Rectal smooth muscle tissue (tissue), 1 donor: ENCODE results near the gene NRDC.
"Not testable (repeated sequence)": the region's sequence is repeated elsewhere in the genome, so short reads cannot be mapped to it uniquely, and the experiment has no call there.

Experiments used
- H3K27ac ChIP-seq: one replicate; pipeline ENCODE4 v1.7.0; 2013; ENCODE audit warnings: low read depth, low read length, inconsistent platforms
- H3K27me3 ChIP-seq: one replicate; pipeline ENCODE4 v1.7.0; 2013; ENCODE audit warnings: low read length; ENCODE audit not compliant: control insufficient read depth, insufficient read depth
- H3K36me3 ChIP-seq: one replicate; pipeline ENCODE4 v1.7.0; 2013; ENCODE audit warnings: low read length; ENCODE audit not compliant: control insufficient read depth, insufficient read depth
- H3K4me1 ChIP-seq: one replicate; pipeline ENCODE4 v1.7.0; 2013; ENCODE audit warnings: low read length; ENCODE audit not compliant: control insufficient read depth, insufficient read depth
- H3K4me3 ChIP-seq: one replicate; pipeline ENCODE4 v1.7.0; 2013; ENCODE audit warnings: low read length
- H3K9ac ChIP-seq: one replicate; pipeline ENCODE4 v1.7.0; 2013; ENCODE audit warnings: low read length

NRDC gene

DNA sequence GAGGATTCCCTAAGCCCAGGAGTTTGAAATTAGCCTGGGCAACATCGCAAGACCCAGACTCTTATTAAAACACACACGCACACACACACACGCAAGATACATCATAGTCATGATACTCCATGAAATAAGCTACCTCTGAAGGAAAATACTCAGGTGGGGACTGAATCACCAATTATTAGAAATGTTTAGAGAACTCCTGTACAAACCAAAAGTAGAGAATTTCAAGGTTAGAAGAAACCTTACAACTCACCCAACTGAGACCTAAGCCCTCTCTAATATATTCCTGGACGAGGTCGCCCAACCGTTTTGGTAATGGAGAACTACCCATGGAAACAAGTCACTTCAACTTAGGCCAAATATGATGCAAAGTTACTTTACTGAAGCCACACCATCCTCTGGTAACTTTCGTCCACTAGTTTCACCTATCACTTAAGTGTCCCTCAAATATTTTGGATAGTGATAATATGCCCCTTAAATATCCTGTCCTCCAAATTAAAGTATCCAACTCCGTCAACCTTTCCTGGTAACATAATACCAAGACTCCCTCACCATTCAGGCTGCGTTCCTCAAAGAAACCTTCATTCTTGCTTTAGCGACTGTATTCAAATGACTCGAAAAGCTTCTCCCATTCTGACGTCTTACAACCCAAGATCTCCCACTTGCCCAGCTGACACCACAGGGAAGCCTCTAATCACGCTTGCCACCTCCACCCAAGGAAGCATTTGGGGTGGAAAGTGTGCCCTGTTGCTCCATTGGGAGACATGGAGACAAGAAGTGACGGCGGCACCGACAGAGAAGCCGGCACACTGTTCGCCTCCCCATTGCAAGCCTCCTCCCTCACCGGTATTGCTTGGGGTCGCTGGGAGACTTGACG, 856 bp downstream of the NRDC start:
- Histone ChIP-seq H3K27me3 (no peaks in the 10 kb centered on the region), H3K36me3 (no peaks in the 10 kb centered on the region), H3K27ac (peak overlapping the region; percentile 99), H3K9ac (peak overlapping the region; percentile 99), H3K4me1 (peaks cover 14% of the 10 kb centered on the region), H3K4me3 (peak overlapping the region; percentile 99)

DNA sequence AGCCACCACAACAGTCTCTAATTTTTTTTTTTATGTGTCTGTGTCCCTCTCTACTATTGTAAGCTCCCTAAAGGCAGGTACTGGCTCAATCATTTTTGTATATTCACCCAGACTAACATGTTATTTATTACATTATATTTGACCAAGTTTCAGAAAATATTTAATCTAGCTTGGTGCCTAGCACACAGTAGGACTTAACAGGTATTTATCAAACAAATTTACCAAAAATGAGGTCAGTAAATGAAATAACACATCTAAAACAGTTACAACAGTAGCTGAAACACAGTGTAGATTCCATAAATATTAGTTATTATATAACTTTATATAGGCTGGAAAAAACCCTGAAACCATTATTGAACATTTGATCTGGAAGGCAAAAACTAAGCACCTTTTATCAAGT, 2.7 kb downstream of the NRDC start:
- H3K9ac ChIP-seq, result no peak overlapping the region
- no peaks in the 10 kb centered on the region for H3K27me3 ChIP-seq
- H3K27ac ChIP-seq, result no peak overlapping the region
- H3K36me3 ChIP-seq, result no peaks in the 10 kb centered on the region
- no peak overlapping the region for H3K4me3 ChIP-seq
- peaks cover 14% of the 10 kb centered on the region for H3K4me1 ChIP-seq

DNA sequence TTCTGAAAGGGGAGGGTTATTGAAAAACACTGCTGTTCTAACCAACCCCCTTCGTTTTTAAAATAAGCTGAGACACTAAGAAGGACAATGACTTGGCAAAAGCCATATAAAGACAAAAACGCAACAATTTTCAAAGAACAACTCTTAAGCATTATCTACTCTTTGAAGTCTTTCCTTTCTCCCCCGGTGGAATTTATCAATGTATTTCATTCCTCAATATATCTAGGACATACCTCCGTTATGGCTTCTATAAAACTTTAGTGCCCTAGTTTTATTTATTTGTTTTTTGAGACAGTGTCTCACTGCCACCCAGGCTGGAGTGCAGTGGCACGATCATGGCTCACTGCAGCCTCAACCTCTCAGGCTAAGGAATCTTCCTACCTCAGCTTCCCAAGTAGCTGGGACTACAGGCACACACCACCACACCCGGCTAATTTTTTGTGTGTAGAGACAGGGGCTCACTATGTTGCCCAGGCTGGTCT, 3.2 kb downstream of the NRDC start:
- H3K4me1 ChIP-seq, result peaks cover 14% of the 10 kb centered on the region
- H3K4me3 ChIP-seq, result no peak overlapping the region

GRCh38 chr1:51873270-51873669, 5.3 kb downstream of the NRDC start:
- not testable (repeated sequence) for H3K4me1 ChIP-seq, H3K4me3 ChIP-seq, H3K27ac ChIP-seq, H3K36me3 ChIP-seq, H3K9ac ChIP-seq, H3K27me3 ChIP-seq

More for the DNA sequence above, 3.2 kb downstream of the NRDC start:
- Histone ChIP-seq H3K27me3 (no peaks in the 10 kb centered on the region), H3K36me3 (no peaks in the 10 kb centered on the region), H3K27ac (no peak overlapping the region), H3K9ac (no peak overlapping the region)

- Histone ChIP-seq H3K9ac (no peak overlapping the region), H3K27ac (no peak overlapping the region), H3K36me3 (no peaks in the 10 kb centered on the region), H3K27me3 (no peaks in the 10 kb centered on the region), H3K4me1 (peaks cover under 1% of the 10 kb centered on the region), H3K4me3 (no peak overlapping the region)
These were observed 7.1 kb downstream of the NRDC start for GRCh38 chr1:51871351-51871975.

- Histone ChIP-seq H3K36me3 (no peaks in the 10 kb centered on the region), H3K4me3 (no peak overlapping the region), H3K9ac (no peak overlapping the region), H3K27ac (no peak overlapping the region), H3K4me1 (no peaks in the 10 kb centered on the region), H3K27me3 (no peaks in the 10 kb centered on the region)
These were observed 7.8 kb downstream of the NRDC start for GRCh38 chr1:51870603-51871350.

- Histone ChIP-seq H3K27ac (no peak overlapping the region), H3K4me3 (no peak overlapping the region), H3K36me3 (no peaks in the 10 kb centered on the region), H3K4me1 (no peaks in the 10 kb centered on the region), H3K9ac (no peak overlapping the region), H3K27me3 (no peaks in the 10 kb centered on the region)
These were observed 10.9 kb downstream of the NRDC start for GRCh38 chr1:51867479-51868232.

DNA sequence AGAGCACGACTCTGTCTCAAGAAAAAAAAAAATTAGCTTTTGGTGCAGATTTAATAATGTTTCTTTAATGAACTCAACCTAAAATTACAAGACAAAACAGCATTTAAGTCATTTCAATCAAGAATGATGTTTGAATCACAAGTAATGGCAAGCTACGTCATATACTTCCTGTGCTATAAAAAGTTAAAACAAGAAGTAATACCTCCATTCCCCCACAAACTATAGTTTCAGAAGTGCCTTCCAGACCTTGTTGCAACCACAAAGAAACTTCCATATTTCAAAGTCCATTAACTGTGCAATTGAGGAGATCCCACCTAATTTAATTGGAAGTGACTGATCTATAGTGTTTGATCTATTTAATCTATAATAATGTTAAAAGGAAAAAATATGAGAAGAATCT, 15.1 kb downstream of the NRDC start:
- Histone ChIP-seq H3K27ac (no peak overlapping the region), H3K27me3 (no peaks in the 10 kb centered on the region), H3K4me3 (no peak overlapping the region), H3K36me3 (no peaks in the 10 kb centered on the region), H3K4me1 (no peaks in the 10 kb centered on the region), H3K9ac (no peak overlapping the region)

GRCh38 chr1:51861669-51862068, 16.9 kb downstream of the NRDC start:
- Histone ChIP-seq H3K4me3 (no peak overlapping the region), H3K27ac (no peak overlapping the region), H3K36me3 (no peaks in the 10 kb centered on the region), H3K4me1 (no peaks in the 10 kb centered on the region), H3K9ac (no peak overlapping the region), H3K27me3 (no peaks in the 10 kb centered on the region)

- Histone ChIP-seq H3K4me3 (no peak overlapping the region), H3K27me3 (no peaks in the 10 kb centered on the region), H3K27ac (no peak overlapping the region), H3K4me1 (no peaks in the 10 kb centered on the region), H3K9ac (no peak overlapping the region), H3K36me3 (peaks cover 2% of the 10 kb centered on the region)
These were observed 18.8 kb downstream of the NRDC start for GRCh38 chr1:51859735-51860134.

DNA sequence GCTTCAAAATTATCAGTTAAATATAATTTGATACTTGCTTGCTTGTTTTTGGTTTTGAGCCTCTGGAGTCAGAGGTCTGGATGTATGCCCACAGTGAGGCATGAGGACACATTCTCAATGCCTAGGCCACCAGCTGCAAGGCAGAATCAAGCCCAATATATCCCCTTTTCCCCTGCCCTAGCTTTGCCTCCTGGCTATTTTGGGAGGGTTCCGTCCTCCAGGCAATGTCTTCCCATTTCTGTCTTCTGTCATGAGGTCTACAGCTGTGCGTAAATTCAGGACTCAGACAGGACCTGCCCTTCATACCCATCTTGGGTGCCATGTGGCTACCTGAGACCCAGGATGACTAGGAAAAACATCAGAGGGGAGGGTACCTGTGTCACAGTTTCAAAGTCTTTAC, 19.2 kb downstream of the NRDC start:
- Histone ChIP-seq H3K9ac (no peak overlapping the region), H3K36me3 (peaks cover 4% of the 10 kb centered on the region), H3K27me3 (no peaks in the 10 kb centered on the region), H3K27ac (no peak overlapping the region), H3K4me3 (no peak overlapping the region), H3K4me1 (no peaks in the 10 kb centered on the region)

- Histone ChIP-seq H3K27me3 (no peaks in the 10 kb centered on the region), H3K27ac (no peak overlapping the region), H3K9ac (no peak overlapping the region), H3K4me3 (no peak overlapping the region), H3K36me3 (peaks cover 4% of the 10 kb centered on the region), H3K4me1 (no peaks in the 10 kb centered on the region)
These were observed 19.6 kb downstream of the NRDC start for GRCh38 chr1:51858892-51859291.
